AG20443 (cell line): ENCODE measurements around the gene BABAM2.
A peak's percentile ranks its signal among the peaks of the same experiment; 100 is the strongest.
"Not testable (repeated sequence)": the region's sequence is repeated elsewhere in the genome, so short reads cannot be mapped to it uniquely, and the experiment has no call there.

Source experiments
- DNase-seq: peaks from one replicate; pipeline ENCODE4 v3.0.0; 2012; ENCODE audit warnings: low spot score, mixed read lengths

Gene BABAM2

GRCh38 chr2:27946530-27947060 lies 56.1 kb downstream of the BABAM2 start:
- no peak for DNase-seq

GRCh38 chr2:27952070-27952469 lies 61.5 kb downstream of the BABAM2 start:
- DNase-seq = no peak

GRCh38 chr2:27953077-27953476 lies 62.5 kb downstream of the BABAM2 start:
- no peak for DNase-seq

- peak; percentile 24 for DNase-seq
Measured at GRCh38 chr2:27954221-27954673, 63.7 kb downstream of the BABAM2 start.

- DNase-seq = peak; percentile 64
Measured at GRCh38 chr2:27954771-27955383, 64.3 kb downstream of the BABAM2 start.

GRCh38 chr2:27955384-27956161 lies 65.0 kb downstream of the BABAM2 start:
- no peak for DNase-seq

- peak; percentile 23 for DNase-seq
Measured at GRCh38 chr2:27956888-27957287, 66.4 kb downstream of the BABAM2 start.

GRCh38 chr2:27958711-27959378 lies 68.3 kb downstream of the BABAM2 start:
- no peak for DNase-seq

- no peak for DNase-seq
Measured at GRCh38 chr2:27959496-27959895, 69.0 kb downstream of the BABAM2 start.

GRCh38 chr2:27960237-27960912 lies 69.8 kb downstream of the BABAM2 start:
- peak; percentile 80 for DNase-seq

GRCh38 chr2:27962006-27962405 lies 71.5 kb downstream of the BABAM2 start:
- no peak for DNase-seq

- DNase-seq = no peak
Measured at GRCh38 chr2:27963472-27963871, 72.9 kb downstream of the BABAM2 start.

- no peak for DNase-seq
Measured at GRCh38 chr2:27964067-27964466, 73.5 kb downstream of the BABAM2 start.

GRCh38 chr2:27965841-27966240 lies 75.3 kb downstream of the BABAM2 start:
- no peak for DNase-seq

GRCh38 chr2:27966466-27966865 lies 75.9 kb downstream of the BABAM2 start:
- peak; percentile 29 for DNase-seq

GRCh38 chr2:27967076-27967475 lies 76.5 kb downstream of the BABAM2 start:
- DNase-seq = no peak

GRCh38 chr2:27968045-27968444 lies 77.5 kb downstream of the BABAM2 start:
- DNase-seq = not testable (repeated sequence)

- DNase-seq = not testable (repeated sequence)
Measured at GRCh38 chr2:27968957-27969356, 78.4 kb downstream of the BABAM2 start.

GRCh38 chr2:27972311-27972710 lies 81.8 kb downstream of the BABAM2 start:
- no peak for DNase-seq

- DNase-seq = no peak
Measured at GRCh38 chr2:27973592-27973991, 83.1 kb downstream of the BABAM2 start.

GRCh38 chr2:27976308-27976707 lies 85.8 kb downstream of the BABAM2 start:
- no peak for DNase-seq

GRCh38 chr2:27977731-27978312 lies 87.3 kb downstream of the BABAM2 start:
- peak; percentile 40 for DNase-seq
